Colon (tissue), 2 donors: Measurements from ENCODE around the gene CERK.
"Not testable (repeated sequence)": the region's sequence is repeated elsewhere in the genome, so short reads cannot be mapped to it uniquely, and the experiment has no call there.

ENCODE experiments used
- FAIRE-seq: peaks from 2 replicates; lab custom pipeline; 2012; peaks lifted over from hg19 to GRCh38; lab: Jason Lieb, UNC
- donor health status: control.
- donor health status: control.

CERK gene

DNA sequence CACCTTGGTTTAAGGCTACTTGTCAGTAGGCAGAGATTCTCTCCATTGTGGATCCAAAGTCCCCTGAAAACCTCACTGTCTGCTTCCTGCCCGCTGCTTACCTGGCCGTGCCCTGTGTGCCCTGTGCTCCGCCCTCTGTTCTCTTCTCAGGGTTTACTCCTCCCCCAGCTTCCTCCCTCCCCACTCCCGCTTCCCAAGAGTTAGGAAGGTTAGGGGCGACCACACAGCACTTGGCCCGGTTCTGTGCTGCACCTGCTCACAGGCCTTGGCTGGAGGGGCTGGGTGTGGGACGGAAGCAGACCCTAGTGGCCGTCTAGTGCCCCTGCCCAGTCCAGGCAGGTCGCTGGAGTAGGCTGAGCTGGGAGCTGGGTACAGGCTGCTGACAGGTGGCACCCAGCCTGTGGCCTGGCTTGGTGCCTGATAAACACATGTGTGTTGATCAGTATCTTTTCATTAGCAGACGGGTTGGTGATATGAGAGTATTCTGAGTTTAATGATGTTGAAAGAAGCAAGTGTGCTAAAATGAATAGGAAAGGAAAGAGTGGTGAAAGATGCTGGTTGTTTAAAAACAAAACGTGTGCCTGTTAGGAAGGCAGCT lies 77.3 kb downstream of the CERK start:
- no peak for FAIRE-seq

DNA sequence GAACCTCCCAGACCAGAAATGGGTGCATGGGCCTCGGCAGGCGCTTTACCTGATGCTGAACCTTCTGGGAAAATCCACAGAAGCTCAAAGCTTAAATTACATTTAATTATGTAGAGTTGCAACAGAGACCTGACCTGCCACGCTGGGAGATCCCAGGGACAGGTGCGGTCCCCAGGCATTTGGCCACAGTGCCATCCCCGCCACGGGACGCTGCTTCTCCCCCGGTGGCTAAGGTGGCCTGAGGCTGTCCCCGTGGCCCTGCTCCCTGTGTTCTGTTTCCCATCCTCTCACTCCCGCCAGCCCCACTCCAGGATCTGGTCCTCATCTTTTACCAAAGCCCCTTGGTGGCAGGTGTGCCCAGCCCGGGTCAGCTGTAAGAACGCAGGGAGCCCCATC lies 78.3 kb downstream of the CERK start:
- FAIRE-seq = no peak

DNA sequence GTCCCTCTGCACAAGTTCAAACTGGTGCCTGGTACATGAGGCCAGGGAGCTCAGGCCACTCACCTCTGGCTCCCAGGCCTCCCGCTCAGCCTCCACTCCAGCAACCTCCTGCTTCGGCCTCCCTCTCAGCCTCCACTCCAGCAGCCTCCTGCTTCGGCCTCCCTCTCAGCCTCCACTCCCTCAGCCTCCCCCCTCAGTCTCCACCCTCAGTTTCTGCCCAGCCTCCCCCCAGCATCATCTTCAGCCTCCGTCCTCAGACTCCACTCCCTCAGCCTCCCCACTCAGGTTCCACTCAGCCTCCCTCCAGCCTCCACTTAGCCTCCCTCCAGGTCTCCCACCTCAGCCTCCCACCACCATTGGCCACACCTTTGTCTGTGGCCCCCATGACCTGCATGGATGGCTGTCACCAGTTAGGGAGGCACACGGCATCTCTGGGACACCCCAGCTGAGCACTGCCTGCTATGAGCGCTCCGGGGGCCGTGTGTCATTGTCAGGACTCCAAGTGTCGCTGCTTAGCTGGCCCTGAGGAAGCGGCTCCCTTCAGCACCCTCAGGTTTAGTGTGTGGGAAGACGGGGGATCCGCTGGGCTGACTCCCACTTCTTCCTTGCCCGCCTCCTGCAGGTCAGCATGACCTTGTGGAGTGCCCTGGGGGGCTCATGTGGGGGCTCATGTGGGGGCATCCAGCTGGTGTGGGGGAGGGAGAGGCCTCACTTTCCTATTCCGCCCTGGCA lies 78.8 kb downstream of the CERK start:
- FAIRE-seq = no peak

DNA sequence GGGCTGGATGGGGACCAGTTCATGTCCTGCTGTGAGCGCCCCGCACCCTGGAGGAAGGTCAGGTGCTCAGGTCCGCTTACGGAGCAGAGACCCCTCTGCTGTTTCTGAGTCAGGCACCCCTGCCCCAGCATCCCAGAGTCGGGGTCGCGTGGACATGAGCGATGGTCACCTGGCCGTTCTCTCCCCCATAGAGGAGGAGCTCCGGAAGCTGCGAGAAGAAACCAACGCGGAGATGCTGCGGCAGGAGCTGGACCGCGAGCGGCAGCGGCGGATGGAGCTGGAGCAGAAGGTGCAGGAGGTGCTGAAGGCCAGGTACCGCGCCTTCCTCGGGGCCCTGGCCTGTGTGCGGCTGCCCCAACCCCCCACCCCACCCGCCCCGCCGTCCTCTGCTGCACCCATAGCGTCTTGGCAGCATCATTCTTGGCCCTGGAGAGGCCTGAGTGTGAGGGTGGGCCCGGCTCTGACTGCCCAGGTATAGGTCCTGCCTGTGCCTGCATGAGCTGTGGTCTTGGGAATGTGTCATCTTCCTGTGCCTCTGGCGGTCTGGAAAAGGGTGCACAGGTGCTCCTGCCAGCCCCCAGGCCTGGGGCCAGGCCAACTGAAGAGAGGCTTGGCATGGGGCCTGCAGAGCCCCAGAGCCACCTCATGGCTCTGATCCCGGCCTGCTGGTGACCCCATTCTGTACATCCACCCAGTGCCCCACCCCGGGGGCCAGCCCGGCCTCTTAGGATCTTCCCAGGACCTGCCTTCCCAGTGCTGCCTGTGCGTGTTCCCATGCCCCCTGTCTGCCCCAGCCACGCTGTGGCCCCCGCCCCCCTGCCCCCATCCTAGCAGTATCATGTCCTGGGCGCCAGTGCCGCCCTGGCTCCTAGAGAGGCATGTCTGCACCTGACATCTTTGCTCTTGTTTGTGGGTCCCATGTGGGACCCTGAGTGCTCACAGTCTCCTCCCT lies 79.8 kb downstream of the CERK start:
- no peak for FAIRE-seq

DNA sequence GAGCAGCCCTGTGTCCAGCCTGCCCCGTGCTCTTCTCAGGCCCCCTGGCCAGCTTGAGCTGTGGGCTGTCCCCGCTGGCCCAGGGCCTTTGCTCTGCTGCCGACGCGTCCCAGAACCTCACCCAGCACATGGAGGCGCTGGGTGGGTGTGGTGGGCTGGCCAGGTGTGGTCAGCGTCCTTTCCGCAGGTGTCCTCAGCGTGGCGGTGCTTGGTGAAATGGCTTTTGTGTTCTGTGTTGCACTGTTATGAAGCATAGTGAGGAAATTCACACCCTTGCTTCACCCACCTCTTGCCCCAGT lies 80.4 kb downstream of the CERK start:
- FAIRE-seq = no peak

DNA sequence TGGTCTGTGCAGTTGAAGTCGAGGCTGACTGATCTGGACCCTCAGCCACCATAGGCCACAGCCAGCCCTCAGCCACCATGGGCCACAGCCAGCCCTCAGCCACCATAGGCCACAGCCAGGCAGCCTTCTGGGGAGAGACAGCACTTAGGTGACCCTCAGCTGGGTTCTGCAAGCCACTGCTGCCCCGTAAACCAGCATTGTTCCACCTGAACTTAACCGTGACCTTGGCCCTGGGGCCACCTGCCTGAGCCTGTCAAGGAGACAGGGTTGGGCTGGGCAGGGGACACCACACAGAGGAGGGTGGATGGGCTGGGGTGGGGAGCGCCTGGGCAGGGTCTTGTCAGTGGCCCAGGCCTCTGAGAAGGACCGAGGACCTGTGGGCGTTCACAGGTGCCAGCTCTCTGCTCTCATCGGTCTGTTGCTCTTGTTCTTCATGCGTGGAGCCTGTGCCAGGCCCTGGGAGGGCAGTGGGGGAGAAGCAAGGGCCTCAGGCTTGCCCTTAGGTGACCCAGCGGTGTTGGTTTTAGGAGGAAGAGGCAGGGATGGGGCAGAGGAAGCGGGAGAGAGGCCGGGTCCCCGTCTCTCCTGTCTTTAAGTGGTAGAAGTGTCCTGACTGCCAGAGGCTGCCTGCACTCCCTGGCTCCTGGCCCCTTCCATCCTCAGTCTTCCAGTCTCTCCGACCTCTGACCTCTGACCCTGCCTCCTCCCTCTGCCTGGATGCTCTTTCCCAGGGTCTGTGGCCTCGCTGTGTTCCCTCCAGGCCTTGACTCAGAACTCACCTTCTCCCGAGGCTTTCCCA lies 81.0 kb downstream of the CERK start:
- FAIRE-seq = no peak

DNA sequence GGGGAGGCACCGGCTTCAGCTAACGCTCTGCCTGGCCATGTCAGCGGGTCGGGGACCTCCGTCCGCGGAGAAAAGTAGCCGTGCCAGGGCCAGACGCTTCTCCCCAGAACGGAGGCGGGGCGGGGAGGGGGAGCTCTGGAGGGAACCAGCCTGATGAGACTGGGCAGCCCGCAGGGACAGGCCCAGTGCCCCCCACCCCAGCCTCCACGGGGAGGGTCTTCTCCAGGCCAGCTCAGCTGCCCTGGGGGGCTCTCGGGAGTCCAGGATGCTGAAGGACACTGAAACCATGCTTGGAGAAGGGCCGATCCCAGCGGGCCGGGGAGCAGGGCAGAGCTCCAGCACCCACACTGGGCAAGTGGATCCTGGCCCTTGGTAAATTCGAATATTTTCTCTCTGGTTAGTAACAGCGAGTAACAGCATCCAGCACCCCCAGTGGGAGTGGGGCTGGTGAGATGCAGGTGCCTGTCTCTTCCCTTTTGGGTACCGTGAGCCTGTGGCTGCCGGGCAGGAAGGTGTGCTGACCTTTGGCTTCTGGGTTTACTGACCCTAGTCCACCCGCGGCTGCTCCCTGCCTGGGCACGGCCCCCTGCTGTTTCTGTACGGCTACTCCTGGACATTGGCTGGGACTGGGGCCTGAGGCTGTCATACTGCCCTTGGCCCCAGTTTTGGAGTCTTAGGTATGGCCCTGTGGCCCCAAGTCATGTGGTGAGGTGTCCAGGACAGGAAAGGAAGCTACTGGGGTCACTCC lies 82.0 kb downstream of the CERK start:
- FAIRE-seq = no peak

DNA sequence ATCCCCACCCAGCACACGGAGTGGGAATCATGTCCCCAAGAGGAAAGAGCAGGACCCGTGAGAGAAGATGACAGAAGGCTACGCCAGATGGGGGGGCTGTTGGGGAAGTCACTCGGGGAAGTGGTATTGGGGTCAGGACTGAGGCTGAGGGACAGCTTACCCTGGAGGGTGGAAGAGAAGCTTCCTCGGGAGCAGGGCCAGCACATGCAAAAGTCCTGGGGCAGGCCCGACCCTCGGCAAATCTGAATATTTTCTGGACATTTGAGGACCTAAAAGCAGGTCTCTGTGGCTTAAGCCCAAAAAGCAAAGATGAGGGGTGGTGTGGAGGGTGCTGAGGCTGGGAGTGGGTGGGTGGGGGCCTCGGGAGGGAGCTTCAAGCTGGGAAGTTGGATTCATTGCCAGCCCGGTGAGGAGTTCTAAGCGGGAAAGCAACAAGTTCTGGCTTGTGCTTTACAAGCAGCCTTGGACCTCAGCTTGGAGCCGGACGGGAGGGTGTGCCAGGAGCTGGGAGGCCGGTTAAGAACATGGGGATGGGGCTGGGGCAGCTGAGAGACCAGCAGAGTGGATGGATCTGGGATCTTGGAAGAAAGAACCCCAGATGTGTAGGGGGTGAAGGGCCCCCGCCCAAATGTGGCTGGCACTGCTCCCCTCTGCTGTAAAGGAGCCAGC lies 83.0 kb downstream of the CERK start:
- FAIRE-seq = no peak

DNA sequence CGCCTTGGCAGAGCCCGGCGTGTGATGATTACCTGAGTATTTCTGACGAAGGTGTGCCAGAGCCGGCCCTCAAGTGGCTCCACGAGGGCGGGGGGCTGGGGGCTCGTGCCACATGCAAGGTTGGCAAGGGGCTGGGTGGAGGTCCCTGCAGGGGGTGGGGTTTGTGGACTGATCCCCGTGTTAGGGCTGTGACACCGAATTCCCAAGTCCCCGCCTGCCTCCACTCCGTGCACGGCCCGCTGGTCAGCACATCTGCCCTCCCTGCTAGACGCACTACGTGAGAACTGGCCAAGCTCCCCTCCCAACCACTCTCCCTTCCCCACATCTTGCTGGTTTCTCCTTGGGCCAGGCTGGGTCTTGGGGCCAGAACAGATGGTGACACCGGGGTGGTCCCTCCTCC lies 83.6 kb downstream of the CERK start:
- no peak for FAIRE-seq

DNA sequence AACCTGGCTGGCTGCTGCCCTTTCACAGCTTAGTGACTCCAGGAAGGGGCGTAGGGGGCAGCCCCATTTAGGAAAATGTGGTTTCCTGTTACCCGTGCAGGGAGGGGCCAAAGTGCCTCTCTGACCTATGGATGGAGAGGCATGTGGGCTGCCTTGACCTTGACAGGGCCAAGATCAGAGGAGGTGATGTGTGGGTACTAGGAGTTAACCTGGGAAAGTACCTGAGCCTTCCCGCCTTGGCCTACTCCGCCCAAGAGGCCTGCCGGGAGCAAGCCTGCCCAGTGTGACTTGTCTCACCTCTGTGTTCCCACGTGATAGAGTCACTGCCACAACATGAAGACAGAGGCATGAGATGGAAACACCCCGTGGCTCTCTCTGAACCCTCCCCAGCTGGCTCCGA lies 84.5 kb downstream of the CERK start:
- no peak for FAIRE-seq

DNA sequence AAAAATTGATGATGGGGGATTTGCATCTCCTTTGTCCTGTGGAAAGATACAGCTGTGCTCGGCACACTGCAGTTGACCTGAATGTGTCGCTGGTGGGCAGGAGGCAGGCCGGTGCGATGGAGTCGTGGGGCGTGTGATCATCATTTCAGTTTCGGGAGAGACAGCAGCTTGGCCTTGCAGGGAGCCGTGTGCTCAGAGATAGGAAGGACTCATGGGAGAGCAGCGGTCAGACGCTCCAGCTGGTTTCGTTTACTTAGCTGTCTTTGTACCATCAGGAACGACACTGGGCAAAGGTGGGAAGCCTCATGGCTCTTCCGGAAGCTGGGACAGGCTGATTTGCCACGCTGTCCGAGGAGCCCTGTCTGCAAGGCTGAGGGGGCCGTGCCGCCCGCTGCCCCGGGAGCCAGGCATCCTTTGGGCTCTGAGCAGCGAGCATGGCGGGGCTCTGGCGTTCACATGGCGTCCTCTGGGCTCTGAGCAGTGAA lies 85.2 kb downstream of the CERK start:
- no peak for FAIRE-seq

DNA sequence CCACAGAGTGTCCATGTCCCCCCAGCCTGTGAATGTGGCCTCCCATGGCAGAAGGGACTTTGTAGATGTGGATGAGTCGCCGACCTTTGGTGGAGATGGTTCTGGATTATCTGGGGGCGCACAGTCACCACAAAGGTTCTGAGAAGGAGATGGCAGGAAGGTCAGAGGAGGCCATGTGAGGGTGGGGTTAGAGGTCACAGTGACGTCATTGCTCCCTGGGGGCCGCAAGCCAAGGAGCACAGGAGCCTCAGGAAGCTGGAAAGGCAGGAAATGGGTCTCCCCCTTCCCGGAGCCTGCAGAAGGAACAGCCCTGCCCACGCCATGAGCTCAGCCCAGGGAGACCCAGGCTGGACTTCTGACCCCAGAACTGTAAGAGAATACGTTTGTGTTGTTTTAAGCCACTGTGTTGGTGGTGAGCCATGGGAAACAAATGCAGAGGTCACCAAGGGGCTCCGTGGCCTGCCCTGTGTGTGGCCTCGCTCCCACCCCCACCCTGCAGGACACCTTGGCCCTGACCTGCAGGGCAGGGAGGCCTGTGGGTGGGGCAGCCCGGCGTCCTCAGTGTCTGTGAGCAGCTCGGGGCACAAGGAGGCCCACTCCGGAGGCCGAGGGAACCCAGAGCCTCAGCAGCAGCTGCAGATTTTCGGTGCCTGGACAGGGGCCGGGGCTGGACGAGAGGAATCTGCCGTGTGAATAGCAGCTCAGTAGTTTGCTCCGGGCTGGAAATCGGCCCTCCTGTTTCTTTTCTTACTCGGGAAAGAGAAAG lies 85.8 kb downstream of the CERK start:
- FAIRE-seq = no peak

DNA sequence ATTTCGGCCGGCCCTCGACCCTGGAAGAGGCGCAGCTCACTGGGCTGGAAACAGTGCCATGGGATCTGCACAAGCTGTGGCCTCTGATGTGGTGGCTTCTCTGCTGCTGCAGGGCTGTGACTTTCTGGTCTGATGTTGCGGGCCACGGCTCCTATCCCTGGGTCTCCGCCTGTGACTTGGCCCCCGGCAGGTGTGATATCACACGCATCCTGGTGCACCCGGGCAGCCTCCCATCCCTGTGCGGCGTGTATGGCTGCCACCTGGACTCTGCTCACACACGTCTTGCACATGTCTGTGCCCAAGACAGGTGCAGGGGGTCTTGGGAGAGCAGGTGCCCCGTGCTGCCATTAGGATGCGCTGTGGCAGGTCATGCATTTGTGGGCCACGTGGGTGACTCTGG lies 86.7 kb downstream of the CERK start:
- no peak for FAIRE-seq

DNA sequence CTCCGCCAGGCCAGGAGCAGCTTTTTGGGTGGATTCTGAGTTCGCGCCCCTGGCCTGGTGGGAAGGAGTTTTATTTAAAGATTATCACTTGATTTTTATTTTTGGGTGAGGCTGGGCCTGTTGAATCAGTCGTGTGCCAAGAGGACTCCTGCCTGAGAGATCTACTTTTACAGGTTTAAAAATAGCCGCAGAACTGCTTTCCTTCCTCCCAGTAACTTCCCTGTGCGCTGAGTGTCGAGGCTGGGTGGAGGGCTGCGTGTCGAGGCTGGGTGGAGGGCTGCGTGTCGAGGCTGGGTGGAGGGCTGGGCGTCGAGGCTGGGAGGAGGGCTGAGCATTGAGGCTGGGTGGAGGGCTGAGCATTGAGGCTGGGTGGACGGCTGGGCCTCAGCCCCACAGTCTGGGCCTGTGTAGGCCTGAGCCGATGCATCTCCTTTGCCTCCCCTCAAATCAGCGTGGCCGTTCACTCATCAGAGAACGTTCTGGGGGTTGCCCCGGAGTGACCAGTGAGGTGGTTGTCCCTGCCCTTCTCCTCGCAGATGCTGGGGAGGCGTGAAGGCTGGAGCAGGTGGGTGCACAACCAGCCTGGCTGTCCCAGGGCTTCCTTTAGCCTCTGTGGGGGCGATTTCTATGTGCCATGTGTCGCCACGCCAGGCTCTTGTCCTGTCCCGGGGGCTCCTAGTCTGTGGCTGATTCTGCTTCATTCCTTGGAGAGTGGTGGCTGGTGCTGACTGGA lies 87.8 kb downstream of the CERK start:
- FAIRE-seq = no peak

DNA sequence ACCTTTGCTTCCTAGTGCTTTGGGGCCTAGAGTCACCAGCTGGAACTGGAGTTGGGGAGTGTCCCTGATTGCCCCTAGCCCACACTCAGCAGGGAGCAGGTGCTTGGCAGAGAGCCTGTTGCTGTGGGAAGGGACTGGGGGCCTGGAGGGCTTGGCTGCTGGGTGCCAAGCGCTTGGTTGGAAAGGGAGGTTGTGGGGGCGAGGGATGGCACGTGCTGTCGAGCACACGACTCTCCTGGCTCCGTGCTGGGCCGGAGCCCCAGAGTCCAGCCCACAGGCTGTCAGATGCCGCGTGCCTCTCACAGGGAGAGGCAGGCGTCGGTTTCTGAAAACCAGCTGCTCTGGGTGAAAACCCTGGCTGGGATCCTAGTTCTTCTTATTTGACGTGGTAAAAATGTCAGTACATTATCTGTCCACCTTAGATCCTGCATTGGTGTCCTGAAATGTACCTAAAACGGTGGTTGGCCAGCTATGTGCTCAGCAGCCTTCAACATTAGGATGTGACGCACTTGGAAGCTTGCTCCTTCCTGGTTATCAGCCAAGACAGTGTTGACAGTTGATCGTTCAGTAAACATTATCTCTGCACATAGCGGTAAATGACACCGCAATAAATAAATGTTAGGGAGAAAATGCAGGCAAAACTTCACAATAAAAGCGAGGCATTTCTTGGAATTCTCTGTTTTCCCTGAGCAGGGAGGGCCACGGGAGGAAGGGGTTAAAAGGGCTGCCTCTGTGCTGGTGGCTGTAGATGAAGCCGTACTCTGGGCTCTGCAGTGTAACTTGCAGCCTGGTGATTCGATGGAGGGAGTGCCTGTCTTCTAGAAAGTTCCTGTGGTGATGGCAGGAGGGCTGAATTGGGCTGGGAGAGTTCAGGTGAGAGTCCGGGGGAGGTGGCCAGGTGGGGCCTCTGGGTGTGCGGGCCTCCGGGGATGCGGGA lies 88.6 kb downstream of the CERK start:
- FAIRE-seq = no peak

DNA sequence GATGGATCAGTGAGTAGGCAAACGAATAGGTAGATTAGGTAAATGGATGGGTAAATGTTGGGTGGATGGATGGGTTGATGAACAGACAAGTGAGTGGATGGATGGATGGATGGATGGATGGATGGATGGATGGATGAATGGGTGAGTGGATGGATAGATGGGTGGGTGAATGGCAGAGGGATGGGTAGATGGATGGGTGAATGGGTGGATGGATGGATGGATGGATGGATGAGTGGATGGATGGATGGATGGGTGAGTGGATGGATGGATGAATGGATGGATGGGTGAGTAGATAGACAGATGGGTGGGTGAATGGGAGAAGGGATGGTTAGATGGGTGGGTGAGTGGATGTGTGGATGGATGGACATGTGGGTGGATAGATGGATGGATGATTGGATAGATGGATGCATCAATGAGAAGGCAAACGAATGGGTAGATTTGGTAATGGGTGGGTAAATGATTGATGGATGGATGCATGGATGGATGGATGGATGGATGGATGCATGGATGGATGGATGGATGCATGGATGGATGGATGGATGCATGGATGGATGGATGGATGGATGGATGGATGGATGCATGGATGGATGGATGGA lies 89.7 kb downstream of the CERK start:
- not testable (repeated sequence) for FAIRE-seq

DNA sequence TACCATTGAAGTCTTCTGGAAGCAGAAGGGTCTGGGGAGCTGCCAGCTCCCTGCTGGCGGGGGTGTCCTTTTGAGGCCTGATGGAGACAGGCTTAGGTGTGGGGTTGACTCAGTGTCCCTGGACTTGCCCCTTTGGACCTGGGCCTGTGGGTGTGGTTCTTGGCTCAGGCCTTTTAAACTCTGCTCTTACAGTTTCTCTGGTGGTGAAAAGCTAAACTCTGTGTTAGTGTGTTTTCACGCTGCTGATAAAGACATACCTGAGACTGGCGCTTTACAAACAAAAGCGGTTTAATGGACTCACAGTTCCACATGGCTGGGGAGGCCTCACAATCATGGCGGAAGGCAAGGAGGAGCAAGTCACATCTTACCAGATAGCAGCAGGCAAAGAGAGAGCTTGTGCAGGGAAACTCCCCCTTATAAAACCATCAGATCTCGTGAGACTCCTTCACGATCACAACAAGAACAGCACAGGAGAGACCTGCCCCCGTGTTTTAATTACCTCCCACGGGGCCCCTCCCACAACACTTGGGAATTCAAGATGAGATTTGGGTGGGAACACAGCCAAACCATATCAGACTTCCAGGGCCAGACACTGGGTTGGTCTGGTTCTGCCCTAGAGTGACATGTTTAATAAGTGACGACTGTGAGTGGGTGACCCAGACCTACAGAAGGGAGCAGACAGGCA lies 91.4 kb downstream of the CERK start:
- no peak for FAIRE-seq
